Putamen (tissue), 1 donor: Measurements from ENCODE around the gene CARNS1.

ENCODE experiments used
- DNase-seq: peaks from one replicate; pipeline ENCODE4 v3.0.0-alpha.2; 2016; ENCODE audit warnings: low spot score

CARNS1 gene

GRCh38 chr11:67428052-67429001 lies 12.8 kb downstream of the CARNS1 start, which contains the start of gene RPS6KB2:
RPS6KB2 (plus strand) TSS chr11:67428494; CDS start chr11:67428546, 52 bp downstream.
- peak; percentile 97 for DNase-seq

- no peak for DNase-seq
Observed at GRCh38 chr11:67429038-67429668, 13.7 kb downstream of the CARNS1 start.

GRCh38 chr11:67429722-67430121 lies 14.2 kb downstream of the CARNS1 start:
- no peak for DNase-seq

GRCh38 chr11:67431346-67432249 lies 16.1 kb downstream of the CARNS1 start:
- no peak for DNase-seq

- no peak for DNase-seq
Observed at GRCh38 chr11:67432655-67433349, 17.3 kb downstream of the CARNS1 start.

GRCh38 chr11:67433536-67434394 lies 18.3 kb downstream of the CARNS1 start:
- no peak for DNase-seq

GRCh38 chr11:67434395-67434881 lies 19.0 kb downstream of the CARNS1 start:
- no peak for DNase-seq

GRCh38 chr11:67435031-67435726 lies 19.7 kb downstream of the CARNS1 start:
- DNase-seq: no peak

- DNase-seq: no peak
Observed at GRCh38 chr11:67435727-67436458, 20.4 kb downstream of the CARNS1 start.

GRCh38 chr11:67436459-67437081 lies 21.1 kb downstream of the CARNS1 start:
- DNase-seq: no peak

GRCh38 chr11:67437082-67437808 lies 21.8 kb downstream of the CARNS1 start, which contains the start of gene PTPRCAP:
PTPRCAP (minus strand) TSS chr11:67437682; CDS start chr11:67437619, 63 bp downstream.
- DNase-seq: no peak

- no peak for DNase-seq
Observed at GRCh38 chr11:67437809-67438157, 22.3 kb downstream of the CARNS1 start.

- no peak for DNase-seq
Observed at GRCh38 chr11:67438158-67438902, 22.9 kb downstream of the CARNS1 start.

GRCh38 chr11:67439321-67440228 lies 24.1 kb downstream of the CARNS1 start:
- DNase-seq: no peak

GRCh38 chr11:67440229-67441097 lies 25.0 kb downstream of the CARNS1 start:
- no peak for DNase-seq
